Stimulated activated CD4-positive, alpha-beta T cell treated with anti-CD3 and anti-CD28 coated beads, Interleukin-1b, Interleukin-23, amount 100 ng/mL, for 4 hours (primary cell): Measurements from ENCODE around the gene C20orf96.

Experiments used
- DNase-seq, 2 donors: peaks; one replicate each; pipeline ENCODE4 v3.0.0-alpha.2; 2020; ENCODE audit warnings: low read depth in 2 of 2

C20orf96 gene

DNA sequence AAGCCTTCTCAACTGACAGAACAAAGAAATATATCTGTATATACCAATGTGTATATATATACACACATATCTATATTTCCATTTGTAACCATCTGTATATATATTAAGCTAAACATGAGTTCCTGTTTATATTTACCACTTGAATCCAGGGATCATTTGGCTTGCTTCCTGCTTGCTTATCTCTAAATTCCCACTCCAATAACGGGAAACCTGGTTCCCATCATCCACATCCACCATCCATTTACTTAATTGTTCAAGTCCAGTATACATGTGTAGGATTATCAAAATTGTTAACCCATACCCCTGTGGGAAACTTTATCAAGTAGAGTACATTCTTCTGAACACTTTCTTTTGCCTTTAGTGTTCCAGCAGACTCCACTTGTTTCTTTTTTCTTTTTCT is 22.3 kb upstream of the C20orf96 start:
- DNase-seq: no peak

GRCh38 chr20:312067-312466 is 21.5 kb upstream of the C20orf96 start:
- no peak for DNase-seq

DNA sequence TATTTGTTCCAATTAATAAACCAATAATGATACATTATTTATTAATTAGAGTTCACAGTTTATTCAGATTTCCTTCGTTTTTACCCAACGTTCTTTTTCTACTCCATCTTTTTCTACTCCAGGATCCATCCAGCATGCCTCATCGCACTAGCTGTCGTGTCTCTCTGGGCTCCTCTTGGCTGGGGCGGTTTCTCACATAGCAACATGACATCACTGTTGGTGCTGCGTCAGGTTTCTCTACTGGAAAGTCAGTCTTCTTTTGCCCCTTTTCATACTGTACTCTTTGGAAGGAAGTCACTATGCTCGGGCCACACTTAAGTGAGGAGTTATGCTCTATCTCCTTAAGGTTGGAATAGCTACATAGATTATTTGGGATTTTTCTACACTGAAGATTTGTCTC is 21.1 kb upstream of the C20orf96 start:
- no peak for DNase-seq

GRCh38 chr20:310645-311044 is 20.1 kb upstream of the C20orf96 start:
- DNase-seq: no peak

DNA sequence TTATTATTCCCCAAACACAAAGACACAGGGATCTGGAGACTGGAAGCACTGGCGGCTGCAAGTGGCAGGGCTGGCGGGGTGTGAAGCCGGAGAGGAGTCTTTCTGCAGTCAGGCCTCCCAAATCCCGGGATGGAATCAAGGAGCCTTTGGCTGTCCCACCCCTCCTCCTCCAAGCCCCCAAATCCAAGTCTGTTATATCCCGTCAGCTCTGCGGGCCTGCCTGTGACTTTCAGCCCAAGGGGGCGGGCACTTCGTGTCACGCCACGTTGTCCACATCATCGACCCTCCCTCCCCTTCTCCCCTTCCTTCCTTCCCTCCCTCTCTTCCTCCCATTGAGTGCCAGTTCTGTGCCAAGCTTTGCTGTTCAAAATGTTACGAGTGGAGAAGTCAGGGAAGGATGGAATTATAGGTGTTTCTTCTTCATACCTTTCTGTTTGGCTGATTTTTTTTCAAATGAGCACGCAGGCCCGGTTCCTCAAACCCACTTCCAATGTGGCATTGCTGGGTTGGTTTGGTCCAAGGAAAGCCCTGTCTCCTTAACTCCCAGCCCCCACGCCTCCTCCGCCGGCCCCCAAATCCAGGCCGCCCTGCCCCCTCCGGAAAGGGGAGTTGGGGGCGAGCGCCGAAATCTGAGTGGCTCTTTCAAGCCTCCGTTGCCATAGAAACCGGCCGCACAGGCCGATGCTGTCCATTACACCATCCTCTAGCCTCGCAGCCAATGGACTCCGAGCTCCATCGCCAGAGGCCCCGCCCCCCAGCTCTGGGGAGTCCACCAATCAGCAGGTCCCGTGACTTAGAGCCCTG is 19.5 kb upstream of the C20orf96 start:
- DNase-seq: peak; percentile 56 to 77

GRCh38 chr20:309306-309840 is 18.8 kb upstream of the C20orf96 start:
- DNase-seq: no peak

DNA sequence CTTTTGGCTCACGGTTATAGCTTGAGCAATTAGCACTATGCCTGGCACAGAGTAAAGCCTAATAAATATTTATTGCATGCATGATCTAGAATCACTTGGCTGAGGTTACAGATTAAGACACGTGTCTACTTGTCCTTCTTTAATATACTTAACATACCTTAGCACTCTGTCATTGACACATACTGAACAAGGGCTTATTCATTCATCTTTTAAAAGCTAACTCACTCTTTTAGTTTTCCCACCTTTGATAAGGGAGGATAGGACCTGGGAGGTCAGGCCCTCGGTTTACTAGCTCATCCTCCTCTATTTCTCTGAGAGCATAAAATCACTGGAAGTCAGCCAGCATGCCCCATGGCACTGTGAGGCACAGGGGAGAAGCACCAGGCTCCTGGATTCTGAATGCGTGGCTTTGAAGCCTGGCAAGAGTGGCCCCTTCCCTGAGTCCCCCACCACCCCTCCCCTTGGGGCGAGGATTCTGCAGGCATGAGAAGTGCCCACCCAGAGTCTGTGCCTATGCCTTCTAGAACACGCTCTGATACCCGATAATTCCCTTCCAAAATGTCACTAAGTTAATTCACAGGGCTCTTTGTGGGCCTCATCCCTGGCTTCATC is 18.0 kb upstream of the C20orf96 start:
- no peak for DNase-seq

- no peak for DNase-seq
These were observed 15.2 kb upstream of the C20orf96 start for GRCh38 chr20:305745-306144.

DNA sequence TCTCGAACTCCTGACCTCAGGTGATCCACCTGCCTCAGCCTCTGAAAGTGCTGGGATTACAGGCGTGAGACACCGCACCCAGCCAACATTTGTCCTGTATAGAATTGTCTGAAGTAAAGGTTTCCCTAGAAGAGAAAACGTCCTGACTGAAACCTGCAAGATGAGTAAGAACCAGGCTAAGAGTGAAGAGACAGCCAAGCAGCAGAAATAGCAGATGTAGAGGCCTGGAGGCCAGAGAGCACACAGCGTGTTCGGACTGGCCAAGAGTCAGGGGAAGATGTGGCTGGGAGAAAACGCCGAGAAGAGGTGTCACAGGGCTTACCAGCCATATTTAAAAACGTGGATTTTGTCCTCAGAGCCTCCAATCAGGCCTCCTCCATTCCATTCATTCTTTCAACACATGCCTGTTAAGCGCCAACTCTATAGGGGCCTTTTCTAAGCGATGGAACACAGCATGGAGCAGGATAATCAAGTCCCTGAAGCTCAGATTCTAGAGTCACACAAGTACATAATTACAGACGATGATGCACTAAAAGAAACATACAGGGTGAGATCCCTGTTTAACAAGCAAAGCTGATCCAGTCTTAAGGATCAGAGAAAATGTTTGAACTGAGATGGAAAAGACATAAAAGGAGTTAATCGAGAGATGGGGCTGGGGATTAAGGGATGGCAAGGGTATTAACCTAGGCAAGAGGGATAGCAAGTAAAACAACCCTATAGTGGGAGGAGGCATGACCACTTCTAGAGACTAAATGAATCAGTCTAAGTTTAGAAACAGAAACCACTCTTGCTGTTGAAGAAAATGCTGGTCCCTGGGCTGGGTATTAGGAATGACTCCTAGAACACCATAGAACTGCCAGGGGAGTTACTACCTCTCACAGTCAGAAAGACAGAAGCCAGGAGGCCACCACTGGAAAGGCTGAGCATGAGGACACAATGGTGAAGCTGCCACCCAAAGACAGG is 11.6 kb upstream of the C20orf96 start:
- no peak for DNase-seq

GRCh38 chr20:300345-300990 is 9.9 kb upstream of the C20orf96 start:
- no peak for DNase-seq

DNA sequence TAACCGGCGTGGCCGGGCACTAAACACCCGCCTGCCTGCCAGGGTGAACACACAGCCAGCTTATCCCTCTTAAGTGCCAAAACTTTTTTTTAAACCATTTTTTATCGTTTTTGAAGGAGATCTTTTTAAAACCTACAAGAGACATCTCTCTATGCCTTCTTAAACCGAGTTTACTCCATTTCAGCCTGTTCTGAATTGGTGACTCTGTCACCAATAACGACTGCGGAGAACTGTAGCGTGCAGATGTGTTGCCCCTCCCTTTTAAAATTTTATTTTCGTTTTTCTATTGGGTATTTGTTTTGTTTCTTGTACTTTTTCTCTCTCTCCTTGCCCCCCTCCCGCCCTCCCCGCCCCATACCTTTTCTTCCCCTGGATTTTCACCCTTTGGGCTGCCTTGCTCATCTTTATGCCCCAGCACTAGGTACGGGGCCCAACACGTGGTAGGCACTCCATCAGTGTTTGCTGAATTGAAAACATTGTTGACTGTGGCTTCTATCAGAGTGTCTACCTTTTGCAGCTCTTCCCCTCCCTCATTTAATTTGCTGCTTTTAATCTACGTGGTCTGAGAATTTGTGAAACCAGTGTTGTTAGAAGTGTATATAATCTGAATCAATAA is 8.3 kb upstream of the C20orf96 start:
- no peak for DNase-seq

- DNase-seq: peak; percentile 15 to 24
These were observed 7.6 kb upstream of the C20orf96 start for GRCh38 chr20:297925-298775.

DNA sequence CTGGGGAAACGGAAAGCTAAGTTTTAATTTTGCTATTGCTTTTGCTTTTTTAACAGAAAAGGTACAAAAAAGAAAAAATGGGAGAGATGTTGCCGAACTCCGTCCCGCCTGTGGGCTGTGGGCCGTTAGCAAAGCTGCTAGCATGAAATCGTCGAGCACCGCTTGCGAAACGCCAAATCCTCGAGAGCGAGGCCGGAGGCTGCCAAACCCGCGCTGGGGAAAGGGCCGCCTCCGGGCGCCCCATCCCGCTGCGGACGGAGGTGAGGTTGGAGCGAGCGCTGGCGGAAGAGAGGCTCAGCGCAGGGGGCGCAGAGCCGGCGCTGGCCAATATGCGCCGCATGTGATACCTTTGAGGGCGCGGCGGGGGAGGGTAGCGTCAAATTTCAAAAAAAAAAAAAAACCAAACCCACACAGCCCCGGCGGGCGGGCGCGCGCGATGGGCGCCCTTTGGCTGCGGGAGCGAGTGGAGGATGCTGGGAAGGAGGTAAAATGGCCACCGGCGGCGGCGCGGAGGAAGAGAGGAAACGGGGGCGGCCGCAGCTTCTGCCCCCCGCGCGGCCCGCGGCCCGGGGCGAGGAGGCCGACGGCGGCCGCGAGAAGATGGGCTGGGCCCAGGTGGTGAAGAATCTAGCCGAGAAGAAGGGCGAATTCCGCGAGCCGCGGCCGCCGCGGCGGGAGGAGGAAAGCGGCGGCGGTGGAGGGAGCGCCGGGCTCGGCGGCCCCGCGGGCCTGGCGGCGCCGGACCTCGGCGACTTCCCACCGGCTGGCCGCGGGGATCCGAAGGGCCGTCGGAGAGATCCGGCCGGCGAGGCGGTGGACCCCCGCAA is 6.8 kb upstream of the C20orf96 start, which contains the start of gene ZCCHC3:
TSS of gene ZCCHC3 (plus strand) at position 473 of the 827 bp plus-strand sequence. CDS start at position 490, 17 bp downstream.
- DNase-seq: peak; percentile 70 to 77

- no peak for DNase-seq
These were observed 5.3 kb upstream of the C20orf96 start for GRCh38 chr20:295804-296203.

- DNase-seq: no peak
These were observed 4.1 kb upstream of the C20orf96 start for GRCh38 chr20:294602-295001.

DNA sequence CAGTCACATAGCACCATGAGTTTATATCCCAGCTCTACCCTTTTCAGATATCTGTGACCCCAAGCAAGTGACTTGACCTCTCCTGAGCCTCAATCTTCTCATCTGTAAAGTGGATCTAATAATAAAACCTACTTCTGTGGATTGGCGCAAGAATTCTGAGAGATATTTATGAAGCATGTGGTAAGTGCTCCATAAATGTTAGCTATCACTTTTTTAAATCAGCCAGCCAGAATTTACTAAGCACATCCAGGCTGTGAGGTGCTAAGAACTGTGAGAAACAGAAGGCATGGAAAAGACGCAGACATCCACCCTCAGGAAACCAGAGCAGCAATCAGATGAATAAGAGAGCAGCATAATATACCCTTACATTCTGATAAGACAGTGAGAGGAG is 862 bp downstream of the C20orf96 start:
- no peak for DNase-seq

- DNase-seq: no peak
These were observed 1.4 kb downstream of the C20orf96 start for GRCh38 chr20:288956-289692.

GRCh38 chr20:286508-286907 is 4.0 kb downstream of the C20orf96 start:
- no peak for DNase-seq
